ENCODE data around the gene CD207. TPM values are rescaled to one million over a fixed set of nuclear protein-coding genes. Genes with fewer than 3 reads are reported as not detected.

The CD207 gene
- total RNA-seq, 1 donor from 2014 or later = not detected

DNA sequence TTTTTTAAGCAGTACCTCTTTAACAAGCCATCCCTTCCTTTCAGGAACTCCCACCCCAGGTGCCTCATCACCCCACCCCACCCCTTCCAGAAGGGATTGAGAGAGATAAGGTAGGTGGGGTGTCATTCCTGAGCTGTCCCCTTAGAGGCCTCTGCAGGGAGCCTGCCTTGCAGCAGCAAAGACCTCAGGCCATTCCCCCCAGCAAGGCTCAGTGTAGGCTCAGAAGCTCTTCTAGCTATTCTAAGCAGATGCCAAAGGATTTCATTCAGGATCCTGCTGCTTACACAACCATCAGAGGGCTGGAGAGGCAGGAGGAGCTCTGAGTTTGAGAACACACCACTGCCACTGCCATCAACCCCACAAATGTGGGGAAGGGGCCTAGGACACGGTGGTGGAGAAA lies 39.4 kb downstream of the CD207 start:
- H3K4me3 ChIP-seq (ENCODE audit: low read depth, low read length) = no peak overlapping the region
- no peak for DNase-seq (ENCODE audit: low read depth)
- TF ChIP-seq, protein P1, sequence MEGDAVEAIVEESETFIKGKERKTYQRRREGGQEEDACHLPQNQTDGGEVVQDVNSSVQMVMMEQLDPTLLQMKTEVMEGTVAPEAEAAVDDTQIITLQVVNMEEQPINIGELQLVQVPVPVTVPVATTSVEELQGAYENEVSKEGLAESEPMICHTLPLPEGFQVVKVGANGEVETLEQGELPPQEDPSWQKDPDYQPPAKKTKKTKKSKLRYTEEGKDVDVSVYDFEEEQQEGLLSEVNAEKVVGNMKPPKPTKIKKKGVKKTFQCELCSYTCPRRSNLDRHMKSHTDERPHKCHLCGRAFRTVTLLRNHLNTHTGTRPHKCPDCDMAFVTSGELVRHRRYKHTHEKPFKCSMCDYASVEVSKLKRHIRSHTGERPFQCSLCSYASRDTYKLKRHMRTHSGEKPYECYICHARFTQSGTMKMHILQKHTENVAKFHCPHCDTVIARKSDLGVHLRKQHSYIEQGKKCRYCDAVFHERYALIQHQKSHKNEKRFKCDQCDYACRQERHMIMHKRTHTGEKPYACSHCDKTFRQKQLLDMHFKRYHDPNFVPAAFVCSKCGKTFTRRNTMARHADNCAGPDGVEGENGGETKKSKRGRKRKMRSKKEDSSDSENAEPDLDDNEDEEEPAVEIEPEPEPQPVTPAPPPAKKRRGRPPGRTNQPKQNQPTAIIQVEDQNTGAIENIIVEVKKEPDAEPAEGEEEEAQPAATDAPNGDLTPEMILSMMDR (conservative IDR thresholded peaks at IDR 0.05; ENCODE audit: low read depth, low read length) = no peak

DNA sequence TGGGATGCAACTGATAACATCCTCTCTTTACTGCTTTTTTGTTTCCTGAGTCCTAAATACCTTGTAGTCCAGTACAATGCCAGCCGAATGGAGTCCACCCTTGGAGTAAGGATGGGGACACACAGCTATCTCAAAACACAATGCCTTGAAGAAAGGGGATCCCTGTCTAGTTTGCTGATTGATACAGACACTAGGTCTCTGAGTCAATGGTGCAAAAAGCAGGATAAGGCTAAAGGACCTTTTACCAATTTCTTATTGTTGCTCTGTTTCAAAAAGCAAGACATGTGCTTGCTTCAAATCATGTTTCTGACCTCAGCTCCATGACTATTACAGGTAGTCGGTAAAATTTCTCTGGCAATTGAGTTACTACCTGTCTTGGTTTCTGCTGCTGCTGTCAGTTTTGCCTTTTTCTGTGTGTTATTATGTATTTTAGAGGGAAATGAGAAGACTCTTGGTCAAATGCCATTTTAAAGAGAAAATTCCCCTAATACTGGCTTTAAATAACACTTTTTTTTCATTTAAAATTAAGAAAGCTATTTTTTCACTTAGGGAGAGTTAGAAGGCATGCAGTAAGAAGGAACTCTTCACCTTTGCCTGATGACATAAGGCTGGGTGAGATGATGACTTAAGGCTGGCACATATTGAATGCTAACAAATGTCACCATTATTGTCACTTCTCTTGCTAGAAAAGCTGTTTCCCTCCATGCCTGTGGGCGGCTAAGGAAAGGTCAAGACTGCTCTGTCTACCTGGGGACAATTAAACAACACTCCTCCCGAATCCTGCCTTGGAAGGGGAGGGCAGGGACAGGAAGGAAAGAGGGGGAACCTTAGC lies 40.2 kb downstream of the CD207 start:
- DNase-seq (ENCODE audit: low read depth) = no peak
- TF ChIP-seq, protein P1 (conservative IDR thresholded peaks at IDR 0.05; ENCODE audit: low read depth, low read length) = no peak
- no peak overlapping the region for H3K4me3 ChIP-seq (ENCODE audit: low read depth, low read length)

DNA sequence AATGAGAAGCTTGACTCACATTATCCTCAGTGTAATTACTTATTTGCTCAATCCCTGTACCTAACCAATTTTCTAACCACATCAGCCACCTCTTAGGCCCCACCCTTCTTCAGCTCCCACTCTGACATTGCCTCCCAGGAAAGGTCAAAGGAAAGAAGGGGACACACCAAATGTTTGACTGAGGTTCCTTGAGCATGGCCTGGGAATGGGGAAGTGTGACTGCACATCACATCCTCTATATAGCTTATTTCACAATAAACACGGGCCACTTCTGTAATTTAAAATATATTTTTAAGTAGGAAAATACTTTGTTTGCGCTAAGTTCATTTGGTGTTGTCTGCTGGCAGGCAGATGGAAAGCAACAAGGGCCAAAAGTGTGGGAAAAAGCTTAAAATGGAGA lies 42.2 kb downstream of the CD207 start:
- TF ChIP-seq, protein P1 (conservative IDR thresholded peaks at IDR 0.05; ENCODE audit: low read depth, low read length) = no peak
- no peak overlapping the region for H3K4me3 ChIP-seq (ENCODE audit: low read depth, low read length)
- no peak for DNase-seq (ENCODE audit: low read depth)

DNA sequence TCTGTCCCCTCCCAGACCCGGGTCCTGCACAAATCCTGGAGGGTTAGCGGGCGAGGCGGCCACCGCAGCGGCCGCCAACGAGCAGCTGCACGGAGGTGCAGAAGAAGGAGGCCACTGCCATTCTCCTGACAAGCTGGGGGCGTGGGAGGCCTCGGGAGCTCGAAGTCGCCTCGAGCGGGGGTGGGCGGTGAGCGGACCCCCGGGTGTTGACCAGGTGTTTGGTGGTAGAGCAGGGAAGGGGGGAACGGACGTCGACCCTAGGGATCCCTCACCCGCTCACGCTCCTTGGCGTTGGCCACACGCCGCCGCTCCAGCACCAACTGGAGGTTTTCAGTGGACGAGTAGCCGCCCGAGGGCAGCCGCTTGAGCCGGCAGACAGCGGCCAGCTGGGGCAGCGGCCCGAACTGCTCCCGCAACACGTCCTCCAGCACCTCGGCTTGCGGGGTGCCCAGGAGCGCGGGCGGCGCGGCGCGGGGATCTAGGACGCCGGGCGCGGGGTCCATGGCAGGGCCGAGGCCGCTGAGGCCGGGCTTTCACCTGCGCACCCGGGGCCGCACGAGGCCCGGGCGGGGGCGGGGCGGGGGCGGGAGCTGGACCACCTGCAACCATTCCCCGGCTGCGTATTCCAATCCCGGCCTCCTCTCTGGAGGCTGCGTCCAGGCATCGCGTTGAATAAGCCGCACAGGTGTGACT lies 45.3 kb downstream of the CD207 start, which contains the start of gene FIGLA:
Gene FIGLA (minus strand): TSS at position 508 of the 693 bp plus-strand sequence. CDS start 5 bp downstream, at position 503.
- peak within 1 kb of the TSS; percentile 13 for H3K4me3 ChIP-seq (ENCODE audit: low read depth, low read length)
- TF ChIP-seq, protein P1 (conservative IDR thresholded peaks at IDR 0.05; ENCODE audit: low read depth, low read length) = no peak
- DNase-seq (ENCODE audit: low read depth) = no peak

DNA sequence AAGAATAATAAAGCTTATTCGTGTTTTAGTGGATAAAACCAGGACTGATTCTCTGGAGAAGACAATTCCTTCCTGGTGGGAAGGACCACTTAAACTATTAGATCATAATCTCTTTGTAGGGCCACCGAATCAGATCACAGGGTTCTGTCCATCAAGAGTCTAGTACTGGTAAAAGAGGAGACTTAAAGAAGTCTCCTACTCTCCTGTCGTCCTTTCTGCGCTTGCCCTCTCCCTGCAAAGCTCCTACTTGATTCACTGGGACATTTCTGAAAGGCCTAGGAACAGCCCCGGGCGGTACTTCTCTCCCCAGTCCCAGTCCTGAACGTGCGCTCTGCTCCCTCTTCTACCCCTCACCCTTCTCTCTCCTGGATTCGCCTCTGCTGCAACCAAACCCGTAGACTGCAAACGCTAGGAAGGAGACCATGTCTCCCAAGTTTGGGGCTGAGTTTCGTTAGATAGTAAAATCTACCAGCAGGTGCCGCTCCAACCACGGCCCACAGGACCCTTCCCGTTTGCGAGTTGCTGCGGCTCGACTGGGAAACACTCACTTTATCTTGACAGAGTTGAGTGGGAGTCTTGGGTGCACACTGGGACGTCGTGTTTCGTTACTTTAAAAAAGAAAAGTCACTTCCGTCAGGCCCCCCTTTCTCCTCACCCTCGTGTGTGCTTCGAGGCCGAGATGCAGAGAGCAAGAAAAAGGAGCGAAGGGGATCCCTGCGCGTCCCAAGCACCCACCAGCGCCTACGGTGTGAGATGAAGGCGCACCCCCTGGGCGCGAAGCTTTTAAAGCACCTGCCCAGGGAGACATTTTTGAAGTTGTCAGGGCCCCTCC lies 46.1 kb downstream of the CD207 start:
- TF ChIP-seq, protein P1 (conservative IDR thresholded peaks at IDR 0.05; ENCODE audit: low read depth, low read length) = peak; percentile 72
- no peak for DNase-seq (ENCODE audit: low read depth)
- peak overlapping the region; percentile 13 for H3K4me3 ChIP-seq (ENCODE audit: low read depth, low read length)

DNA sequence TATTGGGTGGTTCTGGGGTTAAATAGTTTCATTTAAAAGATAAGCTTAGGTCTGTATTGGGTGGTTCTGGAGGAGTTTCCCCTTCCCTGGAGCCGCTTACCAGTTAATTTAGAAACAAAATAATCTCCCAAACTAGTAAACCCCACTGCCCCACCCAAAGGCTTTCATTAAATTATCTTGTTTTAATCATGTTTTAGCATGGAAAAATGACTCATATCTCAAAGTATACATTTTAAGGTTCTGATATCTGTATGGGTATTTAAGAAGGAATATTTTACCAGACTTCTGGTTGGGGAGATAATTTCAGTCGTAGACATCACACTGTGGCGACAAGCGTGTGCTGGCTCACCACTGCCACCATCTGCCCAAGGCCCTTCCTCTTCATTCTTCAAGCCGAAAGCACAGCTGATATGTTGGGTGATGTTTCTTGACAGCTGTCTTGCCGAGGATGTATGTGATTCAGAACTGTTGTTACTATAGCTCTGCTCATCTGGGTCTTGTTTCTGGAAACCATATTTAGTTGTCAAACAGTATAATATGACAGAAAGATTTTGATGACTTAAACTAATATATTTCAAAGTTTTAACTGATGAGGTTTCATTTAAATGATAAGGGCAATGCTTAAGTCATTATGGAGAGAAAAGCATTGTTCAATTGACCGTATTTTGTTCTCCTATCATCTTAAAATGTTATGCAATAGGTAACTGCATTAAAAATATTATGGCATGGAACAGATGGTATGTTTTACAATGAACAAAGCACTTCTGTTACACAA lies 50.3 kb downstream of the CD207 start:
- no peak overlapping the region for H3K4me3 ChIP-seq (ENCODE audit: low read depth, low read length)
- TF ChIP-seq, protein P1 (conservative IDR thresholded peaks at IDR 0.05; ENCODE audit: low read depth, low read length) = peak; percentile 75
- DNase-seq (ENCODE audit: low read depth) = no peak

Data from epithelial cell of proximal tubule (primary cell).